Measurements from ENCODE around the gene GPR108. TPM values are rescaled to one million over a fixed set of nuclear protein-coding genes. Genes with fewer than 3 reads are reported as not detected.

Gene GPR108
- polyA plus RNA-seq, 1 donor from 2014 or later = 24.6 TPM

- Histone ChIP-seq H3F3A (ENCODE audit: insufficient read depth, low read length, poor library complexity, severe bottlenecking) (no peaks in the 10 kb centered on the region), H2AFZ (ENCODE audit: low read depth, low read length) (no peak overlapping the region), H3K9me2 (ENCODE audit: insufficient read depth, low read length) (no peaks in the 10 kb centered on the region), H3K27ac (ENCODE audit: low read length) (no peak overlapping the region), H3K4me3 (ENCODE audit: low read length) (no peak overlapping the region), H3K36me3 (ENCODE audit: insufficient read depth, low read length) (no peaks in the 10 kb centered on the region), H3K9ac (ENCODE audit: low read length) (no peak overlapping the region), H3K4me2 (ENCODE audit: low read length) (no peak overlapping the region), H3K27me3 (ENCODE audit: insufficient read depth, low read depth, low read length) (no peaks in the 10 kb centered on the region), H3K79me2 (replicated peaks; ENCODE audit: insufficient read depth, low read length) (no peaks in the 10 kb centered on the region), H4K20me1 (ENCODE audit: insufficient read depth) (no peaks in the 10 kb centered on the region), H3K9me3 (ENCODE audit: low read length) (no peaks in the 10 kb centered on the region)
- TF ChIP-seq EP300 (conservative IDR thresholded peaks at IDR 0.05; ENCODE audit: poor library complexity, severe bottlenecking) (no peak), TAF1 (IDR thresholded peaks at IDR 0.05; ENCODE audit: low read depth) (no peak), MXI1 (conservative IDR thresholded peaks at IDR 0.05; ENCODE audit: poor library complexity, severe bottlenecking) (no peak), REST (IDR thresholded peaks at IDR 0.05; ENCODE audit: borderline replicate concordance) (no peak), SMC3 (conservative IDR thresholded peaks at IDR 0.05; ENCODE audit: poor library complexity) (no peak), RAD21 (conservative IDR thresholded peaks at IDR 0.05) (no peak), CTCF (IDR thresholded peaks at IDR 0.05; ENCODE audit: poor library complexity, severe bottlenecking) (no peak), EZH2 (IDR thresholded peaks at IDR 0.05; ENCODE audit: borderline replicate concordance, insufficient read depth, low read length, poor library complexity, severe bottlenecking) (no peak), POLR2AphosphoS5 (IDR thresholded peaks at IDR 0.05) (no peak)
These were observed 17.9 kb downstream of the GPR108 start for GRCh38 chr19:6719540-6719861.

GRCh38 chr19:6718741-6719539 lies 18.4 kb downstream of the GPR108 start:
- Histone ChIP-seq H3K36me3 (ENCODE audit: insufficient read depth, low read length) (no peaks in the 10 kb centered on the region), H4K20me1 (ENCODE audit: insufficient read depth) (no peaks in the 10 kb centered on the region), H3K79me2 (replicated peaks; ENCODE audit: insufficient read depth, low read length) (no peaks in the 10 kb centered on the region), H3K9ac (ENCODE audit: low read length) (no peak overlapping the region), H3K9me3 (ENCODE audit: low read length) (no peaks in the 10 kb centered on the region), H3K4me3 (ENCODE audit: low read length) (no peak overlapping the region), H3F3A (ENCODE audit: insufficient read depth, low read length, poor library complexity, severe bottlenecking) (no peaks in the 10 kb centered on the region), H2AFZ (ENCODE audit: low read depth, low read length) (no peak overlapping the region), H3K9me2 (ENCODE audit: insufficient read depth, low read length) (no peaks in the 10 kb centered on the region), H3K27me3 (ENCODE audit: insufficient read depth, low read depth, low read length) (no peaks in the 10 kb centered on the region), H3K27ac (ENCODE audit: low read length) (no peak overlapping the region), H3K4me2 (ENCODE audit: low read length) (no peak overlapping the region)
- TF ChIP-seq POLR2AphosphoS5 (IDR thresholded peaks at IDR 0.05) = no peak
- no peak for TF ChIP-seq EZH2 (IDR thresholded peaks at IDR 0.05; ENCODE audit: borderline replicate concordance, insufficient read depth, low read length, poor library complexity, severe bottlenecking)
- TF ChIP-seq SMC3 (conservative IDR thresholded peaks at IDR 0.05; ENCODE audit: poor library complexity) = no peak
- TF ChIP-seq MXI1 (conservative IDR thresholded peaks at IDR 0.05; ENCODE audit: poor library complexity, severe bottlenecking) = no peak
